ENCODE results near the gene STT3B. TPM values are rescaled to one million over a fixed set of nuclear protein-coding genes. Genes with fewer than 3 reads are reported as not detected.

Gene STT3B
- total and polyA plus RNA-seq, 3 experiments from 2014 or later = 107 to 137 (median 116) TPM

DNA sequence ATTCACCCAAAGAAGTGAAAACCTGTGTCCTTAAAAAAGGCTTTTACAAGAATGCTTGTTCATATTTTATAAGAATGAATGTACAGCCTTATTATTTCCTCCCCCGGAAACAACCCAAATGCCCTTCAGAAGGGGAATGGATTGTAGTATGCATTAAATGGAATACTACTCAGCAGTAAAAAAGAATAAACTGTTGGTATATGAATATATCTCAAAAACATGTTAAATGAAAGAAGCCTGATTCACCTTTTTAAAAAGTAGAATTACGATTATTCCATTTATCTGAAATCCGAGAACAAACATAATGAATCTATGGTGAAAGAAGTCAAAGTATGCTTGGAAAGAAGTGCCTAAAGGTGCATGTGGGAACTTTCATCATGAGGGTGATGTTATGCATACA lies 20.5 kb downstream of the STT3B start:
- H3K36me3 ChIP-seq (ENCODE audit: insufficient read depth, low read length) = no peaks in the 10 kb centered on the region
- H3K27ac ChIP-seq (ENCODE audit: low read depth, low read length) = no peak overlapping the region
- peaks cover 72 to 91% (median 88%) of the 10 kb centered on the region in 3 donors for H3K4me1 Mint-ChIP-seq
- H3K27me3 Mint-ChIP-seq = no peaks in the 10 kb centered on the region
- no peaks in the 10 kb centered on the region for H3K9me3 ChIP-seq (ENCODE audit: low read length)
- no peak overlapping the region for H3K4me3 ChIP-seq (ENCODE audit: low read length)
- POLR2A ChIA-PET = no interaction called here
- H3K36me3 Mint-ChIP-seq = peaks cover 0 to 5% (median 3%) of the 10 kb centered on the region in 3 donors
- H3K4me3 Mint-ChIP-seq = no peak overlapping the region
- H3K9me3 Mint-ChIP-seq = peaks cover 0 to 4% (median 0%) of the 10 kb centered on the region in 5 donors
- H3K4me1 ChIP-seq (ENCODE audit: insufficient read depth, low read length) = peaks cover 26% of the 10 kb centered on the region
- CTCF ChIA-PET = no interaction called here
- no peak overlapping the region for H3K27ac Mint-ChIP-seq
- no peaks in the 10 kb centered on the region for H3K27me3 ChIP-seq (ENCODE audit: insufficient read depth, low read length, poor library complexity, severe bottlenecking)
- DNase-seq = no peak

DNA sequence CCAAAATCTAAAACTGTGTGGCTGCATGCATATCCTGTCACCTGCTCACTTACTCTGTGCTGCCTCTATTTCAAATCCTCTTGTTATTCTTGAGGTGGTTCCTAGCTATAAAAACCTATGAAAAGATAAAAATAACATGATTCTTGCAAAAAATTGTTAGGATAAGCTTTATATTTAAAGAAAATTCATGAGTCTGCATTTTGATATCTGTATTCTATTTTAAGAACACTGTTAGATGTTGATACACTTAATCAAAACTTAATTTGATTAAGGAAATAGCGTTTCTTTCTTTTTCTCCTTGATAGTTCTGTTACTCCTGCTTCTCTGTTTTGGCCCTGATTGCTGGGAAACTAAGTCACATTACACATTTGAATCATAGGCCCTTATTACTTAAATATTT lies 22.5 kb downstream of the STT3B start:
- H3K27me3 ChIP-seq (ENCODE audit: insufficient read depth, low read length, poor library complexity, severe bottlenecking) = no peaks in the 10 kb centered on the region
- Mint-ChIP-seq H3K27me3 (no peaks in the 10 kb centered on the region), H3K4me1 (peaks cover 80 to 92% (median 91%) of the 10 kb centered on the region in 3 donors), H3K36me3 (peaks cover 5 to 25% (median 7%) of the 10 kb centered on the region in 3 donors), H3K4me3 (peak overlapping the region in 5 of 7 donors; percentile 3 to 35 (median 10)), H3K27ac (peak overlapping the region in 1 of 8 donors; percentile 43), H3K9me3 (peaks cover 10 to 20% (median 15%) of the 10 kb centered on the region in 5 donors)
- no peak overlapping the region for H3K4me3 ChIP-seq (ENCODE audit: low read length)
- CTCF ChIA-PET = interaction anchor here (2.8 kb wide), 1 partner anchor 23 kb away, joined by 9 read pairs; the partner anchor contains the start of gene STT3B
- H3K36me3 ChIP-seq (ENCODE audit: insufficient read depth, low read length) = no peaks in the 10 kb centered on the region
- H3K4me1 ChIP-seq (ENCODE audit: insufficient read depth, low read length) = peaks cover 26% of the 10 kb centered on the region
- peaks cover 5% of the 10 kb centered on the region for H3K9me3 ChIP-seq (ENCODE audit: low read length)
- POLR2A ChIA-PET = no interaction called here
- no peak for DNase-seq
- no peak overlapping the region for H3K27ac ChIP-seq (ENCODE audit: low read depth, low read length)

DNA sequence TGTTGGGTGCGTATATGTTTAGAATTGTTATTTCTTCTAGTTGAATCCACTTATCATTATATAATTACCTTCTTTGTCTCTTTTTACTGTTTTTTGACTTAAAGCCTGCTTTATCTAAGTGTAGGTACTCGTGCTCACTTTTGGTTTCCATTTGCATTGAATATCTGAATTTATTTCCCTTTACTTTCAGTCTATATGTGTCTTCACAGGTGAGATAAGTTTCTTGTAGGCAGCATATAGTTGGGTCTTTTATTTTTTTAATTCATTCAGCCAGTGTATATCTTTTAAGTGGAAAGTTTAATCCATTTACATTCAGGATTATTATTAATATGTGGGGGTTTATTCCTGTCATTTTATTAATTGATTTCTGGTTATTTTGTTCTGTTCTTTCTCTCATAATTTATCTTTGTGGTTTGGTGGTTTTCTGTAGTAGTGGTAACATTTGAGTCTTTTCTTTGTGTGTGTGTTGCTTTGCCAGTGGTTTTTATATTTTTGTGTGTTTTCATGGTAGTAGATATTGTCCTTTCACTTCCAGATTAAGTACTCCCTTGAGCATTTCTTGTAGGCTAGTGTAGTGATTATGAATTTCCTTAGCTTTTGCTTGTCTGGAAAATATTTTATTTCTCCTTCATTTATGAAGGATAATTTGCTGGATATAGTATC lies 27.3 kb downstream of the STT3B start:
- Mint-ChIP-seq H3K36me3 (peaks cover 6 to 37% (median 7%) of the 10 kb centered on the region in 3 donors), H3K4me1 (peaks cover 81 to 94% (median 91%) of the 10 kb centered on the region in 3 donors), H3K4me3 (peak overlapping the region in 5 of 7 donors; percentile 0 to 51 (median 33)), H3K27ac (peak overlapping the region in 1 of 8 donors; percentile 23), H3K27me3 (peaks cover 0 to 2% of the 10 kb centered on the region in 2 donors), H3K9me3 (peaks cover 11 to 29% (median 24%) of the 10 kb centered on the region in 5 donors)
- H3K27ac ChIP-seq (ENCODE audit: low read depth, low read length) = no peak overlapping the region
- no peak overlapping the region for H3K4me3 ChIP-seq (ENCODE audit: low read length)
- ChIA-PET CTCF (no interaction called here), POLR2A (no interaction called here)
- peaks cover 11% of the 10 kb centered on the region for H3K9me3 ChIP-seq (ENCODE audit: low read length)
- H3K36me3 ChIP-seq (ENCODE audit: insufficient read depth, low read length) = no peaks in the 10 kb centered on the region
- no peak for DNase-seq
- no peaks in the 10 kb centered on the region for H3K27me3 ChIP-seq (ENCODE audit: insufficient read depth, low read length, poor library complexity, severe bottlenecking)
- H3K4me1 ChIP-seq (ENCODE audit: insufficient read depth, low read length) = peaks cover 38% of the 10 kb centered on the region

DNA sequence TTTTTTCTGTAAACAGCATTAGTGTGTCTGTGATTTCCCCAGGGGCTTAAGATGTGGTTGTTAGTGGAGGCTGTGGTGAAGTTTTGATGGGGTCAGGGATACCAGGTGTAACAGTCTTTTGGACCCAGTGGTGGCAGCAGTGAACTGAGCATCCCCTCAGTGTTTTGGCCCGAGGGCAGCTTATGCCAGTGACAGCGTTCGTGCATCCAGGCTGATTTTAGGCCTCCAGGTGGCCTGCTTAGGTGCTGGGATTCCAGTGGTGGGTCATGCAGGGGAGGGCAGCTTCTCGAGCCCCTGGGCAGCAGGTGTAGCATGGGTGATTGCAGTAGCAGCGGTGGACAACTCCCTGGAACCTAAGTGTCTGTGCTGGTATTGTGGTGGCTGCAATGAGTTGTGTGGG lies 29.2 kb downstream of the STT3B start:
- peaks cover 6 to 37% (median 7%) of the 10 kb centered on the region in 3 donors for H3K36me3 Mint-ChIP-seq
- POLR2A ChIA-PET = no interaction called here

DNA sequence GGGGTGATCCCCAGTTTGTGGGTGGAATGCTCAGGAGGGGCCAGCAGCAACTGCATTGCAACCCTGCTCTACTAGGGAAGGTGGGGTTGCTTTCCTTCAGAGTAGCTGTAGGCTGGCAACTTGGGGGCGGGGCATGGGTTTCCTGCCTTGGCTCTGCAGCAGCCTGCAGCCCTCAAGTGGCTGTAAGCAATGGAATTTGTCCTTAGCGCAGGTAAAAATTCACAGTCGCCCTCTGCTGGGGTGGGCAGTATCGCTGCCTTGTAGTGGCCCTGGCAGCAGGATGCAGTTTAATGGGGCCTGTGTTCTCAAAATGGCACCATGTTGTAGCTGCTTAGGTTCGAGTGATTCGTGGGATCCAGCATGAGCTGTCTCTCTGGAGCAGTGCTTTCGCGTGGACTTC lies 29.8 kb downstream of the STT3B start:
- CTCF ChIA-PET = interaction anchor here (0.9 to 1.1 kb wide), 3 partner anchors 12 to 164 kb away, joined by 3 to 4 read pairs (median 4); no protein-coding TSS in a partner anchor
- Histone ChIP-seq H3K4me3 (ENCODE audit: low read length) (no peak overlapping the region), H3K27me3 (ENCODE audit: insufficient read depth, low read length, poor library complexity, severe bottlenecking) (no peaks in the 10 kb centered on the region), H3K9me3 (ENCODE audit: low read length) (peaks cover 11% of the 10 kb centered on the region), H3K36me3 (ENCODE audit: insufficient read depth, low read length) (no peaks in the 10 kb centered on the region), H3K27ac (ENCODE audit: low read depth, low read length) (no peak overlapping the region), H3K4me1 (ENCODE audit: insufficient read depth, low read length) (peaks cover 59% of the 10 kb centered on the region)
- DNase-seq = peak in 3 of 5 donors; percentile 8 to 46 (median 24)
- Mint-ChIP-seq H3K36me3 (peaks cover 6 to 37% (median 7%) of the 10 kb centered on the region in 3 donors), H3K4me1 (peaks cover 81 to 94% (median 93%) of the 10 kb centered on the region in 3 donors), H3K4me3 (peak overlapping the region in 5 of 7 donors; percentile 9 to 68 (median 56)), H3K9me3 (peaks cover 11 to 29% (median 24%) of the 10 kb centered on the region in 5 donors), H3K27ac (peak overlapping the region in 4 of 8 donors; percentile 4 to 50 (median 30)), H3K27me3 (peaks cover 0 to 2% of the 10 kb centered on the region in 2 donors)
- POLR2A ChIA-PET = no interaction called here

More for the DNA sequence above, 29.2 kb downstream of the STT3B start:
- peaks cover 11% of the 10 kb centered on the region for H3K9me3 ChIP-seq (ENCODE audit: low read length)
- H3K27ac ChIP-seq (ENCODE audit: low read depth, low read length) = no peak overlapping the region
- H3K9me3 Mint-ChIP-seq = peaks cover 11 to 29% (median 24%) of the 10 kb centered on the region in 5 donors
- peak in 1 of 5 donors; percentile 6 for DNase-seq
- H3K4me3 ChIP-seq (ENCODE audit: low read length) = no peak overlapping the region
- peaks cover 0 to 2% of the 10 kb centered on the region in 2 donors for H3K27me3 Mint-ChIP-seq
- peaks cover 54% of the 10 kb centered on the region for H3K4me1 ChIP-seq (ENCODE audit: insufficient read depth, low read length)
- no peaks in the 10 kb centered on the region for H3K36me3 ChIP-seq (ENCODE audit: insufficient read depth, low read length)
- peak overlapping the region in 5 of 8 donors; percentile 6 to 82 (median 50) for H3K27ac Mint-ChIP-seq
- peaks cover 81 to 94% (median 93%) of the 10 kb centered on the region in 3 donors for H3K4me1 Mint-ChIP-seq
- CTCF ChIA-PET = interaction anchor here (0.9 to 1.1 kb wide), 2 partner anchors 11 to 16 kb away, joined by 4 read pairs; no protein-coding TSS in a partner anchor
- H3K27me3 ChIP-seq (ENCODE audit: insufficient read depth, low read length, poor library complexity, severe bottlenecking) = no peaks in the 10 kb centered on the region
- peak overlapping the region in 6 of 7 donors; percentile 6 to 68 (median 42) for H3K4me3 Mint-ChIP-seq

DNA sequence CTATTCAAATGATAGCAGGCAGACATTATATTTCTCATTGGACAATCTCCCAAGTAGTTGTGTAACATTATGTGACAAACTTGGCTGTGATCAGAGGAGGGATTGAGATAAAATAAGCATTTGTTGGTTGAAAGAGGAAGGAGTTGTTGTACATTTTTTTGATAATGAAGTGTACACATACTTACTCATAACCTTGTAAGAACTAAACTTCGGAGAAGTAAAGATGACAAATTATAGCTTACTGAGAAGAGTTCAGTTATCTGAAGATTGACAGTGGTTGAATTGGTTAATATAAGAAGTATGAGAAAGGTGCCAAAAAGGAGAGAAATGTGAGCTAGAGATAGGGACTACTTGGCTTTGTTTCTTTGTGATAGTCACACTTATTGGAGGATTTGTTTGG lies 32.6 kb downstream of the STT3B start:
- Histone ChIP-seq H3K36me3 (ENCODE audit: insufficient read depth, low read length) (no peaks in the 10 kb centered on the region), H3K9me3 (ENCODE audit: low read length) (peaks cover 5% of the 10 kb centered on the region), H3K4me3 (ENCODE audit: low read length) (no peak overlapping the region), H3K27ac (ENCODE audit: low read depth, low read length) (no peak overlapping the region), H3K27me3 (ENCODE audit: insufficient read depth, low read length, poor library complexity, severe bottlenecking) (no peaks in the 10 kb centered on the region), H3K4me1 (ENCODE audit: insufficient read depth, low read length) (peaks cover 73% of the 10 kb centered on the region)
- H3K27me3 Mint-ChIP-seq = peaks cover 0 to 3% of the 10 kb centered on the region in 2 donors
- ChIA-PET POLR2A (no interaction called here), CTCF (no interaction called here)
- H3K36me3 Mint-ChIP-seq = peaks cover 1 to 12% (median 1%) of the 10 kb centered on the region in 3 donors
- no peak for DNase-seq
- peak overlapping the region in 4 of 7 donors; percentile 3 to 38 (median 20) for H3K4me3 Mint-ChIP-seq
- peaks cover 78 to 95% (median 89%) of the 10 kb centered on the region in 3 donors for H3K4me1 Mint-ChIP-seq
- H3K27ac Mint-ChIP-seq = peak overlapping the region in 5 of 8 donors; percentile 14 to 47 (median 38)
- peaks cover 0 to 9% (median 8%) of the 10 kb centered on the region in 5 donors for H3K9me3 Mint-ChIP-seq

DNA sequence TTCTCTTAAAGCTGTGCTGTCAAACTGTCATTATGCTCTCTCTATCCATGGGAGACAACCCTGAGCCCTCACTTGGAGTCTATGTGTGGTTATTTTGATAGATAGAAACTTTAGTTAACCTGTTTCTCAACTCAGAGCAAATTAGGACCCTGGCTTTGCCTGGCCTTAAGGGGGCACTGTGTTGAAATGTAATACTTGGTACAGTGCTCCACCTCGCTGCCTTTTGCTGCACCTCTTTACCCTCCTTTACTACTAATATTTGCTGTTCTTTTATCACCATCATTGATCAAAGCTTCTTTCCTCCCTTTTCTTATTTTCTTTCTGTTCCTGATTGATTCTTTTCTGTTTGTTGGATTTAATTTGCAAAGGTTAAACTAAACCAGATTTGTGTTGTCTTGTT lies 34.3 kb downstream of the STT3B start:
- H3K27ac Mint-ChIP-seq = peak overlapping the region in 4 of 8 donors; percentile 2 to 63 (median 20)
- H3K4me3 Mint-ChIP-seq = peak overlapping the region in 4 of 7 donors; percentile 10 to 51 (median 19)
- DNase-seq = peak in 3 of 5 donors; percentile 14 to 35 (median 16)
- Histone ChIP-seq H3K27me3 (ENCODE audit: insufficient read depth, low read length, poor library complexity, severe bottlenecking) (no peaks in the 10 kb centered on the region), H3K36me3 (ENCODE audit: insufficient read depth, low read length) (no peaks in the 10 kb centered on the region), H3K4me1 (ENCODE audit: insufficient read depth, low read length) (peaks cover 79% of the 10 kb centered on the region), H3K9me3 (ENCODE audit: low read length) (no peaks in the 10 kb centered on the region), H3K4me3 (ENCODE audit: low read length) (no peak overlapping the region), H3K27ac (ENCODE audit: low read depth, low read length) (no peak overlapping the region)
- H3K27me3 Mint-ChIP-seq = peaks cover 0 to 1% of the 10 kb centered on the region in 2 donors
- ChIA-PET CTCF (interaction anchor here (1.3 to 1.4 kb wide), 2 partner anchors 16 to 798 kb away, joined by 3 read pairs; no protein-coding TSS in a partner anchor), POLR2A (no interaction called here)
- H3K36me3 Mint-ChIP-seq = no peaks in the 10 kb centered on the region
- peaks cover 77 to 95% (median 90%) of the 10 kb centered on the region in 3 donors for H3K4me1 Mint-ChIP-seq
- no peaks in the 10 kb centered on the region for H3K9me3 Mint-ChIP-seq

DNA sequence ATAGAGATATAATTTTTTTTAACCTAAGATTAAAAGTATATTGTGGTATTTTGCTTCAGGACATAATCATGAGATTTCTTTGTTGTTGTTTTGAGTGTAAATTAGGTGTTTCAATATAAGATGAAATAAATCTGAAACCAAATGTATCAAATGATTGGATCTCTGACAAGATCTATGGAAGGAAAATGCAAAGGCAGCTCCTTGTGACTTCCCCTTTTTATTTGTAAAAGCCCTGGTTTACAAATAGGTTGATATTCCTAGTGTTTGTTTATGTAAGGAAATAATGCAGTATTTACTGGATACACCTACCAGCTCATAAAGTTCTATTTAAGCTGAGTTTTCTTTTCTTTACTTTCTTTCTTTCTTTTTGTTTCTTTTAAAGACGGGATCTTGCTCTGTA lies 35.9 kb downstream of the STT3B start:
- Histone ChIP-seq H3K27ac (ENCODE audit: low read depth, low read length) (no peak overlapping the region), H3K9me3 (ENCODE audit: low read length) (no peaks in the 10 kb centered on the region), H3K36me3 (ENCODE audit: insufficient read depth, low read length) (no peaks in the 10 kb centered on the region), H3K27me3 (ENCODE audit: insufficient read depth, low read length, poor library complexity, severe bottlenecking) (no peaks in the 10 kb centered on the region), H3K4me3 (ENCODE audit: low read length) (no peak overlapping the region), H3K4me1 (ENCODE audit: insufficient read depth, low read length) (peaks cover 78% of the 10 kb centered on the region)
- Mint-ChIP-seq H3K4me3 (no peak overlapping the region), H3K27me3 (peaks cover 0 to 1% of the 10 kb centered on the region in 2 donors), H3K27ac (no peak overlapping the region), H3K36me3 (no peaks in the 10 kb centered on the region), H3K4me1 (peaks cover 64 to 79% (median 74%) of the 10 kb centered on the region in 3 donors), H3K9me3 (no peaks in the 10 kb centered on the region)
- DNase-seq = no peak
- ChIA-PET POLR2A (interaction anchor here (0.6 kb wide), 1 partner anchor 42 kb away, joined by 8 read pairs; no protein-coding TSS in a partner anchor), CTCF (interaction anchor here (2.1 kb wide), 1 partner anchor 36 kb away, joined by 7 read pairs; the partner anchor contains the start of gene STT3B)
